MM.1S (cell line): ENCODE results near the gene IL22.

ENCODE experiments used
- CTCF ChIP-seq: fragments of 300-600 bp; sonication (generic); IDR thresholded peaks from 2 replicates; pipeline ENCODE4 v1.5.1; 2016; ENCODE audit warnings: antibody characterized with exemption, low read length, mixed read lengths
- EZH2 ChIP-seq: fragments of 300-600 bp; sonication (generic); optimal IDR thresholded peaks from 2 replicates; pipeline ENCODE3; 2017; ENCODE audit warnings: low read depth, mild to moderate bottlenecking, antibody characterized with exemption, low read length, mixed read lengths
- EZH2phosphoT487 ChIP-seq: fragments of 300-600 bp; sonication (generic); IDR thresholded peaks from 2 replicates; pipeline ENCODE4 v1.6.1; 2018; ENCODE audit warnings: antibody characterized with exemption, low read length

- TF ChIP-seq EZH2phosphoT487 (no peak), CTCF (no peak), EZH2 (no peak)
Observed at GRCh38 chr12:68290126-68290525, 36.7 kb upstream of the IL22 start.
